Activated CD8-positive, alpha-beta memory T cell treated with anti-CD3 and anti-CD28 coated beads for 24 hours (primary cell): ENCODE results near the gene ADAMTS7.
A peak's percentile ranks its signal among the peaks of the same experiment; 100 is the strongest.
"Not testable (repeated sequence)": the region's sequence is repeated elsewhere in the genome, so short reads cannot be mapped to it uniquely, and the experiment has no call there.

ENCODE experiments used
- DNase-seq: peaks from one replicate; pipeline ENCODE4 v3.0.0-alpha.2; 2020

ADAMTS7 gene

GRCh38 chr15:78811124-78811824, at the start of gene ADAMTS7:
Gene ADAMTS7, minus strand, starts transcription at chr15:78811464. Its CDS starts 244 bp downstream, at chr15:78811220.
- DNase-seq: peak; percentile 78

- DNase-seq: peak; percentile 92
Measured at GRCh38 chr15:78859971-78860719, 48.9 kb upstream of the ADAMTS7 start.

- no peak for DNase-seq
Measured at GRCh38 chr15:78855746-78856145, 44.5 kb upstream of the ADAMTS7 start.

- no peak for DNase-seq
Measured at GRCh38 chr15:78854833-78855372, 43.6 kb upstream of the ADAMTS7 start.

GRCh38 chr15:78853500-78853899, 42.2 kb upstream of the ADAMTS7 start:
- DNase-seq: no peak

- DNase-seq: no peak
Measured at GRCh38 chr15:78850941-78851755, 39.9 kb upstream of the ADAMTS7 start.

GRCh38 chr15:78850352-78850751, 39.1 kb upstream of the ADAMTS7 start:
- DNase-seq: no peak

- not testable (repeated sequence) for DNase-seq
Measured at GRCh38 chr15:78847387-78847906, 36.2 kb upstream of the ADAMTS7 start.

- not testable (repeated sequence) for DNase-seq
Measured at GRCh38 chr15:78846906-78847305, 35.6 kb upstream of the ADAMTS7 start.

GRCh38 chr15:78842519-78842918, 31.3 kb upstream of the ADAMTS7 start:
- no peak for DNase-seq

- no peak for DNase-seq
Measured at GRCh38 chr15:78841891-78842290, 30.6 kb upstream of the ADAMTS7 start.

- DNase-seq: no peak
Measured at GRCh38 chr15:78841376-78841706, 30.1 kb upstream of the ADAMTS7 start.

- DNase-seq: no peak
Measured at GRCh38 chr15:78840661-78841375, 29.6 kb upstream of the ADAMTS7 start.

GRCh38 chr15:78839151-78839550, 27.9 kb upstream of the ADAMTS7 start:
- not testable (repeated sequence) for DNase-seq

- no peak for DNase-seq
Measured at GRCh38 chr15:78838489-78838888, 27.2 kb upstream of the ADAMTS7 start.

GRCh38 chr15:78837543-78837942, 26.3 kb upstream of the ADAMTS7 start:
- DNase-seq: no peak

GRCh38 chr15:78837131-78837530, 25.9 kb upstream of the ADAMTS7 start:
- DNase-seq: no peak

GRCh38 chr15:78836333-78836732, 25.1 kb upstream of the ADAMTS7 start:
- no peak for DNase-seq

GRCh38 chr15:78831229-78832207, 20.3 kb upstream of the ADAMTS7 start:
- no peak for DNase-seq

GRCh38 chr15:78830514-78831228, 19.4 kb upstream of the ADAMTS7 start:
- peak; percentile 71 for DNase-seq
